HepG2 (cell line): ENCODE results near the gene PSORS1C2. TPM values are rescaled to one million over a fixed set of nuclear protein-coding genes. Genes with fewer than 3 reads are reported as not detected.

Experiments used
- ADNP ChIP-seq: sonication (generic); formaldehyde crosslinking; IDR thresholded peaks from 2 replicates; pipeline ENCODE4 v1.4.0; 2020; ENCODE audit warnings: missing genetic modification reagents
- GABPA ChIP-seq, 2 experiments: IDR thresholded peaks; 2 replicates each; pipeline ENCODE4 v1.6.1; 2011 to 2016; ENCODE audit warnings: low read depth in 2 of 2, low read length in 1 of 2, missing biosample characterization in 1 of 2, missing genetic modification characterization in 1 of 2
- NR3C1 ChIP-seq: sonication (generic); formaldehyde crosslinking; IDR thresholded peaks from 2 replicates; pipeline ENCODE4 v1.4.0; 2020; ENCODE audit warnings: missing genetic modification reagents
- SIX4 ChIP-seq: sonication (generic); formaldehyde crosslinking; IDR thresholded peaks from 2 replicates; pipeline ENCODE4 v1.4.0; 2020; ENCODE audit warnings: missing genetic modification reagents
- SKI ChIP-seq: fragments of 450-650 bp; IDR thresholded peaks from one replicate; pipeline ENCODE4 v1.6.1; 2018; ENCODE audit warnings: mild to moderate bottlenecking; ENCODE audit not compliant: partially characterized antibody
- SNRNP70 ChIP-seq: fragments of 200-400 bp; formaldehyde crosslinking; IDR thresholded peaks from 2 replicates; pipeline ENCODE4 v1.6.1; 2017; ENCODE audit warnings: mild to moderate bottlenecking, low read depth, low read length, moderate library complexity
- SPEN ChIP-seq: sonication (generic); formaldehyde crosslinking; IDR thresholded peaks from 2 replicates; pipeline ENCODE4 v1.5.1; 2020; ENCODE audit warnings: low read depth, mild to moderate bottlenecking, missing genetic modification reagents
- STAG1 ChIP-seq: sonication (generic); formaldehyde crosslinking; IDR thresholded peaks from 2 replicates; pipeline ENCODE4 v1.4.0; 2020; ENCODE audit warnings: missing genetic modification reagents
- TEAD3 ChIP-seq: optimal IDR thresholded peaks from 2 replicates; pipeline ENCODE3; 2016; ENCODE audit warnings: borderline replicate concordance
- THAP11 ChIP-seq: IDR thresholded peaks from 2 replicates; pipeline ENCODE4 v1.6.1; 2016; ENCODE audit warnings: missing biosample characterization, missing genetic modification reagents
- TRIM24 ChIP-seq: sonication (generic); formaldehyde crosslinking; IDR thresholded peaks from 2 replicates; pipeline ENCODE4 v1.8.0; 2022; ENCODE audit warnings: mild to moderate bottlenecking, missing genetic modification reagents
- ZNF256 ChIP-seq: sonication (generic); formaldehyde crosslinking; conservative IDR thresholded peaks from 2 replicates; pipeline ENCODE4 v1.4.0; 2020; ENCODE audit warnings: missing genetic modification reagents
- ZNF383 ChIP-seq: sonication (generic); formaldehyde crosslinking; IDR thresholded peaks from 2 replicates; pipeline ENCODE4 v1.4.0; 2020; ENCODE audit warnings: missing genetic modification reagents, mild to moderate bottlenecking, borderline replicate concordance
- ZNF546 ChIP-seq: sonication (generic); formaldehyde crosslinking; conservative IDR thresholded peaks from 2 replicates; pipeline ENCODE4 v1.8.1; 2023; ENCODE audit warnings: mild to moderate bottlenecking, missing genetic modification reagents
- ZNF567 ChIP-seq: sonication (generic); formaldehyde crosslinking; IDR thresholded peaks from 2 replicates; pipeline ENCODE4 v1.8.1; 2023; ENCODE audit warnings: mild to moderate bottlenecking, missing genetic modification reagents, borderline replicate concordance
- ZNF747 ChIP-seq: sonication (generic); formaldehyde crosslinking; IDR thresholded peaks from 2 replicates; pipeline ENCODE4 v1.8.1; 2023; ENCODE audit warnings: missing genetic modification reagents, mild to moderate bottlenecking, borderline replicate concordance
- ZSCAN12 ChIP-seq: sonication (generic); formaldehyde crosslinking; IDR thresholded peaks from 2 replicates; pipeline ENCODE4 v1.9.0; 2021; ENCODE audit warnings: mild to moderate bottlenecking, missing genetic modification reagents
- polyA plus RNA-seq, 8 experiments: library from polyadenylated mRNA; depleted of rRNA in 3 of 8; stranded (reverse) in 7 of 8; unstranded in 1 of 8; fragments of >200 nt; fragmentation: Illumina TruSeq in 4 of 8; extraction: Trizol in 4 of 8; gene quantifications; 2 replicates each; pipeline versions ENCODE4 v1.2.1 to v1.2.3, GENCODE V29; 2011 to 2016; ENCODE audit warnings: low read depth in 4 of 8, missing spikeins in 1 of 8, mixed read lengths in 1 of 8; ENCODE audit not compliant: insufficient read depth in 1 of 8
- total RNA-seq, 5 experiments: library from RNA; depleted of rRNA; stranded (reverse); fragments of >200 nt; fragmentation: Illumina TruSeq; extraction: Trizol; gene quantifications; 2 replicates each; pipeline ENCODE4 v1.2.3, GENCODE V29; 2016; ENCODE audit warnings: low read depth in 1 of 5
- TF ChIP-seq, protein P1 (sequence below): sonication (generic); formaldehyde crosslinking; IDR thresholded peaks from 2 replicates; pipeline ENCODE4 v1.8.0; 2022; ENCODE audit warnings: missing genetic modification reagents, low read depth, mild to moderate bottlenecking, borderline replicate concordance
- TF ChIP-seq, protein P2 (sequence below): sonication (generic); formaldehyde crosslinking; IDR thresholded peaks from 2 replicates; pipeline ENCODE4 v1.8.1; 2023; ENCODE audit warnings: missing genetic modification reagents, inconsistent platforms, borderline replicate concordance
- TF ChIP-seq, protein P3 (sequence below): sonication (generic); formaldehyde crosslinking; IDR thresholded peaks from 2 replicates; pipeline ENCODE4 v1.5.0; 2020; ENCODE audit warnings: mild to moderate bottlenecking, missing genetic modification reagents, moderate library complexity
- TF ChIP-seq, protein P4 (sequence below): sonication (generic); formaldehyde crosslinking; IDR thresholded peaks from 2 replicates; pipeline ENCODE4 v1.9.0; 2021; ENCODE audit warnings: mild to moderate bottlenecking, missing genetic modification reagents

Gene PSORS1C2
- total and polyA plus RNA-seq, 2 of the 13 experiments (the other 11 are each of a cell fraction or from before 2014, with no cell fraction given) = not detected

DNA sequence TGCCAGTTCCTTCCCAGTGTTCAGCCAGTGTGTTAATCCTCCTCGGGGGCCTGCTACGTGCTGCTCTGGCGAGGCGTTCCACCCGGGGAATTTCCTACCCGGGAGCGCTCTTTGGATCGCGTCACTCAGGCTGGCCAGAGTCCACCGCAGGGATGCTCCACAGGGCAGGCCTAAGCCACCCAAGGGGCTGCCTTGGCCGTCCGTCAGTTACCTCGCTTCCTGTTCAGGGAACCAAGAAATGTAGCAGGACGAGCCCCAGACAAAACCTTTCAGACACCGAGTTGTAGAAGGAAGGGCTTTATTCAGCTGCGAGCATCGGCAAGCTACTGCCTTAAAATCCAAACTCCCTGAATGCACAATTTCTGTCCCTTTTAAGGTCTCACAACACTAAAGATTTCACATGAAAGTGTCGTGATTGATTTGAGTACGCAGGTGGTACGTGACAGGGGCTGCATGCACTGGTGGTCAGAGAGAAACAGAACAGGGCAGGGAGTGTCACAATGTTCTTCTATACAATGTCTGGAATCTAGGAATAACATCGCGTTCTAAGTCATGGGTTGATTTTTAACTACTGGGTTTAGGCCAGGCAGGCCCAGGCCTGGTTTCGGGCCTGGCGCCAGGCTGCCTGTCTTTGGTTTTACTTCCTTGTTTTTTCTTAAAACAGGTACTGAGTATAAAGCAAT lies 47.3 kb upstream of the PSORS1C2 start (continued):
- TF ChIP-seq, protein P1, sequence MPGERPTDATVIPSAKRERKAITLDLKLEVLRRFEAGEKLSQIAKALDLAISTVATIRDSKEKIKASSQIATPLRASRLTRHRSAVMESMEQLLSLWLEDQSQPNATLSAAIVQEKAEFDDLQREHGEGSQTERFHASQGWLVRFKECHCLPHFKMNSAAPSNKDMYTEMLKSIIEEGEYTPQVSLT (CRISPR knock-in tag) = no peak
- TF ChIP-seq ZNF546 (CRISPR knock-in tag) = no peak
- TF ChIP-seq, protein P2, sequence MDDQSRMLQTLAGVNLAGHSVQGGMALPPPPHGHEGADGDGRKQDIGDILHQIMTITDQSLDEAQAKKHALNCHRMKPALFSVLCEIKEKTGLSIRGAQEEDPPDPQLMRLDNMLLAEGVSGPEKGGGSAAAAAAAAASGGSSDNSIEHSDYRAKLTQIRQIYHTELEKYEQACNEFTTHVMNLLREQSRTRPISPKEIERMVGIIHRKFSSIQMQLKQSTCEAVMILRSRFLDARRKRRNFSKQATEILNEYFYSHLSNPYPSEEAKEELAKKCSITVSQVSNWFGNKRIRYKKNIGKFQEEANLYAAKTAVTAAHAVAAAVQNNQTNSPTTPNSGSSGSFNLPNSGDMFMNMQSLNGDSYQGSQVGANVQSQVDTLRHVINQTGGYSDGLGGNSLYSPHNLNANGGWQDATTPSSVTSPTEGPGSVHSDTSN (CRISPR knock-in tag) = no peak
- TF ChIP-seq ZSCAN12 (CRISPR knock-in tag) = no peak
- no peak for TF ChIP-seq ADNP
- TF ChIP-seq ZNF747 (CRISPR knock-in tag) = peak; percentile 51; the same call in 1 of the 2 replicates
- peak; percentile 59 for TF ChIP-seq TEAD3 (CRISPR knock-in tag)
- TF ChIP-seq SNRNP70 = no peak
- TF ChIP-seq GABPA (IDR thresholded peaks at IDR 0.05; ENCODE audit: low read depth, low read length) = 0 out of 2 replicates have a peak, but pooled peaks have one; percentile 14
- TF ChIP-seq GABPA (CRISPR knock-in tag; IDR thresholded peaks at IDR 0.05; ENCODE audit: low read depth) = peak; percentile 62
- TF ChIP-seq, protein P3, sequence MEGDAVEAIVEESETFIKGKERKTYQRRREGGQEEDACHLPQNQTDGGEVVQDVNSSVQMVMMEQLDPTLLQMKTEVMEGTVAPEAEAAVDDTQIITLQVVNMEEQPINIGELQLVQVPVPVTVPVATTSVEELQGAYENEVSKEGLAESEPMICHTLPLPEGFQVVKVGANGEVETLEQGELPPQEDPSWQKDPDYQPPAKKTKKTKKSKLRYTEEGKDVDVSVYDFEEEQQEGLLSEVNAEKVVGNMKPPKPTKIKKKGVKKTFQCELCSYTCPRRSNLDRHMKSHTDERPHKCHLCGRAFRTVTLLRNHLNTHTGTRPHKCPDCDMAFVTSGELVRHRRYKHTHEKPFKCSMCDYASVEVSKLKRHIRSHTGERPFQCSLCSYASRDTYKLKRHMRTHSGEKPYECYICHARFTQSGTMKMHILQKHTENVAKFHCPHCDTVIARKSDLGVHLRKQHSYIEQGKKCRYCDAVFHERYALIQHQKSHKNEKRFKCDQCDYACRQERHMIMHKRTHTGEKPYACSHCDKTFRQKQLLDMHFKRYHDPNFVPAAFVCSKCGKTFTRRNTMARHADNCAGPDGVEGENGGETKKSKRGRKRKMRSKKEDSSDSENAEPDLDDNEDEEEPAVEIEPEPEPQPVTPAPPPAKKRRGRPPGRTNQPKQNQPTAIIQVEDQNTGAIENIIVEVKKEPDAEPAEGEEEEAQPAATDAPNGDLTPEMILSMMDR (CRISPR knock-in tag) = no peak
- peak; percentile 55 for TF ChIP-seq THAP11 (CRISPR knock-in tag)
- no peak for TF ChIP-seq SKI
- peak; percentile 97 for TF ChIP-seq ZNF256 (CRISPR knock-in tag)
- TF ChIP-seq ZNF567 (CRISPR knock-in tag) = peak; percentile 16; the same call in 1 of the 2 replicates
- TF ChIP-seq TRIM24 = no peak
- TF ChIP-seq SIX4 (CRISPR knock-in tag) = no peak
- TF ChIP-seq, protein P4, sequence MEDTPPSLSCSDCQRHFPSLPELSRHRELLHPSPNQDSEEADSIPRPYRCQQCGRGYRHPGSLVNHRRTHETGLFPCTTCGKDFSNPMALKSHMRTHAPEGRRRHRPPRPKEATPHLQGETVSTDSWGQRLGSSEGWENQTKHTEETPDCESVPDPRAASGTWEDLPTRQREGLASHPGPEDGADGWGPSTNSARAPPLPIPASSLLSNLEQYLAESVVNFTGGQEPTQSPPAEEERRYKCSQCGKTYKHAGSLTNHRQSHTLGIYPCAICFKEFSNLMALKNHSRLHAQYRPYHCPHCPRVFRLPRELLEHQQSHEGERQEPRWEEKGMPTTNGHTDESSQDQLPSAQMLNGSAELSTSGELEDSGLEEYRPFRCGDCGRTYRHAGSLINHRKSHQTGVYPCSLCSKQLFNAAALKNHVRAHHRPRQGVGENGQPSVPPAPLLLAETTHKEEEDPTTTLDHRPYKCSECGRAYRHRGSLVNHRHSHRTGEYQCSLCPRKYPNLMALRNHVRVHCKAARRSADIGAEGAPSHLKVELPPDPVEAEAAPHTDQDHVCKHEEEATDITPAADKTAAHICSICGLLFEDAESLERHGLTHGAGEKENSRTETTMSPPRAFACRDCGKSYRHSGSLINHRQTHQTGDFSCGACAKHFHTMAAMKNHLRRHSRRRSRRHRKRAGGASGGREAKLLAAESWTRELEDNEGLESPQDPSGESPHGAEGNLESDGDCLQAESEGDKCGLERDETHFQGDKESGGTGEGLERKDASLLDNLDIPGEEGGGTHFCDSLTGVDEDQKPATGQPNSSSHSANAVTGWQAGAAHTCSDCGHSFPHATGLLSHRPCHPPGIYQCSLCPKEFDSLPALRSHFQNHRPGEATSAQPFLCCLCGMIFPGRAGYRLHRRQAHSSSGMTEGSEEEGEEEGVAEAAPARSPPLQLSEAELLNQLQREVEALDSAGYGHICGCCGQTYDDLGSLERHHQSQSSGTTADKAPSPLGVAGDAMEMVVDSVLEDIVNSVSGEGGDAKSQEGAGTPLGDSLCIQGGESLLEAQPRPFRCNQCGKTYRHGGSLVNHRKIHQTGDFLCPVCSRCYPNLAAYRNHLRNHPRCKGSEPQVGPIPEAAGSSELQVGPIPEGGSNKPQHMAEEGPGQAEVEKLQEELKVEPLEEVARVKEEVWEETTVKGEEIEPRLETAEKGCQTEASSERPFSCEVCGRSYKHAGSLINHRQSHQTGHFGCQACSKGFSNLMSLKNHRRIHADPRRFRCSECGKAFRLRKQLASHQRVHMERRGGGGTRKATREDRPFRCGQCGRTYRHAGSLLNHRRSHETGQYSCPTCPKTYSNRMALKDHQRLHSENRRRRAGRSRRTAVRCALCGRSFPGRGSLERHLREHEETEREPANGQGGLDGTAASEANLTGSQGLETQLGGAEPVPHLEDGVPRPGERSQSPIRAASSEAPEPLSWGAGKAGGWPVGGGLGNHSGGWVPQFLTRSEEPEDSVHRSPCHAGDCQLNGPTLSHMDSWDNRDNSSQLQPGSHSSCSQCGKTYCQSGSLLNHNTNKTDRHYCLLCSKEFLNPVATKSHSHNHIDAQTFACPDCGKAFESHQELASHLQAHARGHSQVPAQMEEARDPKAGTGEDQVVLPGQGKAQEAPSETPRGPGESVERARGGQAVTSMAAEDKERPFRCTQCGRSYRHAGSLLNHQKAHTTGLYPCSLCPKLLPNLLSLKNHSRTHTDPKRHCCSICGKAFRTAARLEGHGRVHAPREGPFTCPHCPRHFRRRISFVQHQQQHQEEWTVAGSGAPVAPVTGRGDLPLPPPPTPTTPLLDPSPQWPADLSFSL (CRISPR knock-in tag) = no peak
- peak; percentile 79 for TF ChIP-seq SPEN (CRISPR knock-in tag)
- TF ChIP-seq NR3C1 = no peak
- no peak for TF ChIP-seq STAG1 (CRISPR knock-in tag)
- no peak for TF ChIP-seq ZNF383 (CRISPR knock-in tag)
